ENCODE results near the gene IL25.

The IL25 gene

DNA sequence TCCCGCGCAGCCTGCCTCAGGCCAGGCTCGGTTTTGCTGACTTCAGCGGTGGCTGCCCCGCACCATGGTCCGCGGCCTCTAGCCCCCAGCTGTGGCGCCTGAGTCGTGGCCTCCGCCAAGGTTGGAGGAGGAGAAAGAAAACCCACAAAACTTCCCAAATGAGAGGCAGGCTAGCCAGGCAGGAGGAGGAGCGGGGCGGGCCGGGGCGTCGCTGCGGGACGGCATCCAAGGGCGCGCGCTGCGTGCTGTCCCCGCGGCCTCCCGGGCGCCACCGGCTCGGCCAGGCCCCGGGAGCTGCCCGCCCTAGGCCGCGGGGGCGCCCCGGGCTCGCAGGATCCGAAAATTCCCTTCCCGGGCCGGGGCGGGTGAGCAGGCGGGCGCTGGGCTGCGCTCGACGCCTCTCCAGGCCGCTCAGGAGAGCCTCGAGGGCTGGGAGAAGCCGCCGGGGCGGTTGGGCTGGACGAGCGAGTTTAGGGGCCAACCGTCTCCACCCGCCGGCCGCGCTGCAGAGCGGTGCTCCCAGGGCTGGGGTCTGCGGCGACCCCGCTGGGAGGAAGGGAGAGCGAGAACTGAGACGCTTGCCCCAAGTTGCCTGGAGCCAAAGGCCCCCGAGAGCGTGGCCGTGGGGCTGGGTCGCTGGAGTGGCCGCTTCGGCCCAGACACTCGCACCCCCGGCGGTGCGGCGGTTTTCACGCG is 7.4 kb upstream of the IL25 start, which contains the start of gene EFS:
Gene EFS (minus strand): TSS at position 137 of the 696 bp plus-strand sequence. CDS start 147 bp downstream, outside the sequence.
- DNase-seq (ENCODE audit: low read depth in 2 of 2) = no peak
- H3K4me3 ChIP-seq (replicated peaks in 1 of 2; ENCODE audit: low read depth in 2 of 2, low read length in 2 of 2) = peak within 1 kb of the TSS; percentile 24 to 48
- no peak for TF ChIP-seq CTCF (IDR thresholded peaks at IDR 0.05; ENCODE audit: low read depth, low read length)

DNA sequence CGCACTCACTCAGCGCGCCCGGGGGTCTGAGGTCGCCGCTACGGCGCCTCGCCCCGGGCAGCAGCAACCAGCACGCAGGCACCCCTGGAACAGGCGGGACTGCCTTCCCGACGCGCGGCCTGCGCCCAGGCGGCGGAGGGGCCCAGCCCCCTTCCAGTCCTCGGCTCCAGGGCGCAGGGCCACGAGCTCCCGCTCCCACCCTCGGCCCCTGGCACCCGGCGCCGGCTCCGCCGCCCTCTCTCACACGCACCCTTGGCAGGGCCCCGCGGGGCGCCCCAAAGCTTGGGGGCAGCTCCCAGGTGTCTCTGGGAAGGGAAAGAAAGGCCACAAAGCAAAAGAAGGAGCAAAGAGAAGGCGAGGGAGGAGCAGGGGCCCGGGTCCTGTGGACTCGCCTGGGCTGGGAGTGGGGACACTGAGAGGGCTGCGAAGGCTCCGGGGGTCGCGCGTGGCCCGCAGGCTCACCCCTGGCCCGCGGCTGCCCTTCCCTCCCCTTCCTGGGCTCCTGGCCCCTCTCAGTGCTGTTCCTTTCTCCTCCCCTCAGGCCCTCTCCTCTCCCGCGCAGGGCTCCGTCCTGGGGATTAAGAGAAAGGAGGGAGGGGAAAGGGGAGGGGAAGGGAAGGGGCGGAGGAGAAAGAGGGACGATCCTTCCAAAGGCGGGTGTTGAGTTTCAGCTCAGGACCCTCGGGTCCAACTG is 6.7 kb upstream of the IL25 start:
- TF ChIP-seq CTCF (IDR thresholded peaks at IDR 0.05; ENCODE audit: low read depth, low read length) = no peak
- H3K4me3 ChIP-seq (replicated peaks in 1 of 2; ENCODE audit: low read depth in 2 of 2, low read length in 2 of 2) = peak overlapping the region; percentile 24 to 36
- peak in 1 of 2 donors; percentile 33 for DNase-seq (ENCODE audit: low read depth in 2 of 2)

GRCh38 chr14:23366426-23366921 is 6.1 kb upstream of the IL25 start:
- H3K4me3 ChIP-seq (replicated peaks in 1 of 2; ENCODE audit: low read depth in 2 of 2, low read length in 2 of 2) = no peak overlapping the region
- no peak for TF ChIP-seq CTCF (IDR thresholded peaks at IDR 0.05; ENCODE audit: low read depth, low read length)
- peak; percentile 25 to 26 for DNase-seq (ENCODE audit: low read depth in 2 of 2)

- TF ChIP-seq CTCF (IDR thresholded peaks at IDR 0.05; ENCODE audit: low read depth, low read length) = no peak
- no peak overlapping the region for H3K4me3 ChIP-seq (replicated peaks in 1 of 2; ENCODE audit: low read depth in 2 of 2, low read length in 2 of 2)
- no peak for DNase-seq (ENCODE audit: low read depth in 2 of 2)
Measured at GRCh38 chr14:23370221-23370620, 2.4 kb upstream of the IL25 start.

GRCh38 chr14:23371865-23372264 is 744 bp upstream of the IL25 start:
- DNase-seq (ENCODE audit: low read depth in 2 of 2) = no peak
- no peak for TF ChIP-seq CTCF (IDR thresholded peaks at IDR 0.05; ENCODE audit: low read depth, low read length)

GRCh38 chr14:23373041-23373440 is 432 bp downstream of the IL25 start:
- TF ChIP-seq CTCF (IDR thresholded peaks at IDR 0.05; ENCODE audit: low read depth, low read length) = no peak
- no peak for DNase-seq (ENCODE audit: low read depth in 2 of 2)
- H3K4me3 ChIP-seq (replicated peaks in 1 of 2; ENCODE audit: low read depth in 2 of 2, low read length in 2 of 2) = no peak overlapping the region

More at GRCh38 chr14:23371865-23372264, 744 bp upstream of the IL25 start:
- no peak overlapping the region for H3K4me3 ChIP-seq (replicated peaks in 1 of 2; ENCODE audit: low read depth in 2 of 2, low read length in 2 of 2)
